Heart left ventricle (tissue), 13 donors: ENCODE data around the gene ZNF786.

Experiments
- CTCF ChIP-seq, 12 donors: fragments of 200-600 bp; sonication (generic) in 4 of 12; IDR thresholded peaks; one replicate each; pipeline versions ENCODE4 v1.5.0 to v1.8.0; 2018 to 2022; ENCODE audit warnings: antibody characterized with exemption in 12 of 12, mild to moderate bottlenecking in 5 of 12
- POLR2A ChIP-seq, 2 donors: fragments of 450-650 bp; IDR thresholded peaks; one replicate each; pipeline ENCODE4 v1.6.1; 2017; ENCODE audit warnings: antibody characterized with exemption in 2 of 2, mild to moderate bottlenecking in 2 of 2, moderate library complexity in 2 of 2
- donor health status: ischemic (EF 13 %, LVEDD 7.1; RV severe dilation, severe dysfunction).
- donor health status: DM: no; HTN: yes; CAD: no.
- donor health status: DM: no; HTN: no; CAD: no.
- donor health status: ischemic (EF 25% LVEDD 6.9; RV normal size, moderate dysfunction).
- donor health status: ischemic (EF 25% LVEDD 5.7; RV mildly dilated, moderate dysfunction).
- donor health status: ischemic (EF 35%, LVEDD 5.7; RV mildly dilated, moderate dysfunction).
- donor health status: nonischemic (EF 11% LVEDD 7.7; RV severe dilation, severe dysfunction).
- donor health status: DM: yes; HTN: yes; CAD: no.
- donor health status: PGD.
- donor health status: ischemic (EF 29% LVEDD 5.4; RV normal size, mild dysfunction).
- donor health status: nonischemic (EF 23%, LVEDD 6.1; RV moderate dilation, normal function).

GRCh38 chr7:149050941-149051340 is 39.6 kb downstream of the ZNF786 start:
- TF ChIP-seq CTCF (IDR thresholded peaks at IDR 0.05) (no peak), POLR2A (IDR thresholded peaks at IDR 0.05) (no peak)
